NCI-H345 treated with DMSO at 0.1 percent for 48 hours (cell line): Measurements from ENCODE around the gene LACRT.
"Not testable (repeated sequence)": the region's sequence is repeated elsewhere in the genome, so short reads cannot be mapped to it uniquely, and the experiment has no call there.

ENCODE experiments used
- DNase-seq: peaks from one replicate; lab custom pipeline; 2025; ENCODE audit not compliant: unreplicated experiment; lab: John Stamatoyannopoulos, UW

LACRT gene

DNA sequence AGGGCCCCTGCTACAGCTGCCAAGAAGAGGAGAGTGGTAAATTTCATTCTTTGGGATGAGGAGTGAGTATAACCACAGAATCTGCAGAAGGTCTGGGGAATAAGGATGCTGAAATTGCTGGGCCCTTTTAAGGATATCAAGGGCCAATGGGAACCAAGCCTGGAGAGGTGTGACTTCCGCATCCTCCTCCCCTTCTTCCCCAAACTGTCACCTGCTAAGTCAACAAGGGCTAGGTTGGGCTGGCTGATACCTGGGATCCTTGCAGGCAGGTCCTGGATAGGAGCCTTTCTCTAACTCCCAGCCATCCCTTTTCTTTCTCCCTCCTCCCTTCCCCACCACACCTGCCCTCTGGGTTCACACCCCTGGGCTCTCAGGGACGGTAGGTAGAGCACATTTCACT lies at the start of gene LACRT:
Gene LACRT (minus strand): TSS at position 101 of the 400 bp plus-strand sequence. CDS start 54 bp downstream, at position 47.
- no peak for DNase-seq

GRCh38 chr12:54683398-54683797 lies 48.7 kb upstream of the LACRT start:
- DNase-seq: no peak

DNA sequence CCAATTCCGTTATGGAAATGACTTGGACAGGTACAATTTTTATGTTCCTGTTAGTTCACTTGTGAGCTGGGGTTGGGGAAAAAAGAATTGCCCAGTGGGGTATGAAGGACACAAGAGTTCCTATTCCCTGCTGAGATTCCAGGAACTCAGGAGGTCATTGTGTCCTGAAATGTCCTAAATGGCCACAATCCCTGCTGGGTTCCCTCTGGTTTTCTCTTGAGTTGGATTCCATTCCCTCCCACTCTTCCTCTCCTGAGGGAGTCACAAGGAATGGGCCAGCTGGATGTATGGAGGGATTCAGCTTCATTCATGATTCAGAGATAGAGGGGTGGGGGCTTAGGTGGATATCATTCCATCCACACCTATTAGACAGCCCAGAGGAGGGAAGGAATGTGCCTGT lies 48.0 kb upstream of the LACRT start:
- DNase-seq: no peak

GRCh38 chr12:54680374-54680773 lies 45.7 kb upstream of the LACRT start:
- no peak for DNase-seq

DNA sequence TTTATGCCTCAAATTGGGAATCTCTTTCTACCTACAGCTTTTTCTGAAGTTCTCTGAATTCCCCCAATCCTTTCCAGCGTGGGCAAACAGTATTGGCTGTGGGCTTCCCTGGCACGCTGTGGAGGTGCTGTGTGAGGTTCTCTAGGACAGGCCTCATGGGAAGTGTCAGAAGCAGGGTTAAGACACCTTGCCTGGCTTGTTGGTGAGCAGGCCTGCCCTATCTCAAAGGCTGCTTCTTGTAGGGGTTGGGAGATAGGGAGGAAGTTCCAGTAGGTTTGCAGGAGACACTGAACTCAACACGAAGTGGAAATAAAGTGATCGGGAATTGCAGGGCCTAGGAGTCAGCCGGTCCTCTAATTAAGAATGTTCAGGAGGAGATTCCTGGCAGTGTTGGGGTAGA lies 43.4 kb upstream of the LACRT start:
- DNase-seq: no peak

GRCh38 chr12:54667945-54668344 lies 33.2 kb upstream of the LACRT start:
- no peak for DNase-seq

DNA sequence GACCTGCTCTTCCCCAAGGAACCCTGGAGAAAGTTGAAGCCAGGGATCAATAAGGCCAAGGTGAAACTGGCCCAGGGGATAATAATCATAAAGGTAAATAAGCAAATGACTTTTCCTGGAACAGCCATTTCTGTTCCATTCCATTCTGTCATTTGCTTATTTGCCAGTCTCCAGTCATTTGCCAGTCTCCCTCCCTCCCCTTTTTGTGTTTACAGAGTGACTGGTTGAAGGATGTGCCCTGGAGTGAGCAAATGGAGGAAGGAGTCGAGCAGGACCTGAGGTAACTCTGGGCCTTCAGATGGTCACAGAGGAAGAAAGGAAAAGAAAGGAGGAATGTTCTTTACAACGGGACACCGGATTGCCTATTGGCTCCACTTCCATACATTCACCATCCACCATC lies 31.3 kb upstream of the LACRT start:
- DNase-seq: no peak

DNA sequence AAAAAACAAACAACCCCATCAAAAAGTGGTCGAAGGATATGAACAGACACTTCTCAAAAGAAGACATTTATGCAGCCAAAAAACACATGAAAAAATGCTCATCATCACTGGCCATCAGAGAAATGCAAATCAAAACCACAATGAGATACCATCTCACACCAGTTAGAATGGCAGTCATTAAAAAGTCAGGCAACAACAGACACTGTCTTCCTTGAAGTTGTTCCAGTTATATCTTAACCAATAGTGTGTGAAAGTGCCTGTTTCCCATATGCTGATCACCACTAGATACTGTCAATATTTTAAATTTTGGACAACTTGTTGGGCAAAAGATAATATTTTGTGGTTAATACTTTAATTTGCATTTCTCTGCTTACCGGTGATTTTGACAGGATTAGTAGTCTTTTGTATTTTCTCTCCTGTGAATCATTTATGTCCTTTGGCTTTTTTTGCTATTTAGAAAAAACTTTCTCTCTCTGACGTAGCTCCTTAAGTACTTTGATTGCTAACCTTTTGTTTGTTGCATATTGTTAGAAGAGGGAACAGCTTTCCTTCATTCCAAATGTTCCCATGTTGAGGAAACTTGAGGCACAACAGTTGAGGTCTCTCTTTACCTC lies 30.4 kb upstream of the LACRT start:
- DNase-seq: not testable (repeated sequence)

DNA sequence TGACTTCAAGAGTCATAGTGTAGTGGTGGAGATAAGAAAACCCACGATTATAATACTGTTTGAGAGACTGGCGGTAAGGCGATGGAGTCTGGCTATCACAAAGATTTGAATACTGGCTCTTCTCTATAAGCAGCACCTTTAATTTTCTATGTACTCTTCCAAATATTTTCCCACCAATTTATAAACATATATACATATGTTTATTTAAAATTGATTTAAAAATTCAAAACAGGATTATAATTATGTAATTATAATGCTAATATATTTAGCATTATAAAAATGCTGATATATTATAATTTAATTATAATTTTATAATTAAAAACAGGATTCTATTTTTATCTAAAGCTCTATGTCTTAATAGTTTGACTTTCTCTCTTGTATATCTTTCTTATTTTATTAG lies 28.9 kb upstream of the LACRT start:
- no peak for DNase-seq

GRCh38 chr12:54662026-54662425 lies 27.3 kb upstream of the LACRT start:
- DNase-seq: no peak

DNA sequence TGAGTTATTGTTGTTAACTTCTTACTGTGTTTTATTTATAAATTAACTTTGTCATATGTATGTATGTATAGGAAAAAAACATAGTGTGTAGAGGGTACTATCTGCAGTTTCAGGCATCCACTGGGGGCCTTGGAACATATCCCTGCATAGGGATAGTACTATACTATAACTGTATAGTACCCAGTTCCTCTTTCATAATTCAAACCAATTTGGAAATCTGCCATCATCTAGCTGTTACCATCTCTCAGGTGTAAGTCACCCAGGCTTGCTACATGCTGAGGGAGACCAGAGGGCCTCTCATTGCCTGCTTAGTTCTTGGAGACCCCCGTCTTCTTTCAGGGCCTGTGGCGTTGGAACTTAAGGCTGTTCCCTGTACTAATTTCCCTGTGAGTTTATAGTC lies 26.4 kb upstream of the LACRT start:
- no peak for DNase-seq

- DNase-seq: no peak
These were observed 25.7 kb upstream of the LACRT start for GRCh38 chr12:54660320-54660962.

GRCh38 chr12:54658306-54659264 lies 23.9 kb upstream of the LACRT start:
- DNase-seq: no peak

DNA sequence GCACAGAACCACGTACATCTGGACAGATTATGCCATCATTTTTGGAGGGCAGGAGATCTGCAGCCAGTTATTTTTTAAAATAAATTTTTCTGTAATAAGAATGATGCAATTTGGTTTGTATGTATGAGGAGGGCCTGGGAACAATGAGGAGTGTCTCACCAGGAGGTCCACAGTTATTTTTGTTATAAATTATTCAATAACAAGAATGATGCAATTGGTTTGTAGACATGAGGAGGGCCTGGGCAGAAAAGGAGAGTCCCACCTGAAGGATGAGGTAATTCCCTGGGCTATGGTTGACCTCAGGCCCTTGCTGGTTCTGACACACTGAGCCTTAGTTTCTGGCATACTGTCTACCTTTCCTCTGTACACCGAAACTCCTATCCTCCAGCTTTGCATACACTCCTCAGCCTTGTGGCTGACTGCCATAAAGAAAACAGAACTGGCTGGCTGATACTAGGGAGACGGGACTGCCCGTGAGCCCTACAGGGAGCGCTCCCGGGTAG lies 22.5 kb upstream of the LACRT start:
- no peak for DNase-seq

GRCh38 chr12:54654926-54655325 lies 20.2 kb upstream of the LACRT start:
- no peak for DNase-seq

DNA sequence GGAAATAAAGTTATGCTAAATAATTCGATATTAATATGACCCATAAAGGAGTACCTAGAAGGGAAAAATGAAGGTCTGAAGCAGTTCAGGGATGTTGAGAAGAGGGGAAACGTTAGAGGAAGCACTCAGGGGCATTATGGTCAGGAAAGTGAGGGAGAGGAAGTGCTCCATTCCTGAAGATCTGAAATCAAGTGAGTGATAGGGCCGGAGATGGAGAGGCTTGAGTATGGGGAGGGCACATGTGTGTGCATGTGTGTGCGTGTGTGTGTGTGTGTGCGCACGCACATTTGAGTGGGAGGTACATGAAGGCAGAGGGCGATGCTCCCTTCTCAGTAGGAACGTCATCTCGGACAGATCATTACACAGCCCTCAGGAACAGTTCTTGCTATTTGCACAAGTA lies 18.3 kb upstream of the LACRT start:
- no peak for DNase-seq

- no peak for DNase-seq
These were observed 16.2 kb upstream of the LACRT start for GRCh38 chr12:54650889-54651288.

DNA sequence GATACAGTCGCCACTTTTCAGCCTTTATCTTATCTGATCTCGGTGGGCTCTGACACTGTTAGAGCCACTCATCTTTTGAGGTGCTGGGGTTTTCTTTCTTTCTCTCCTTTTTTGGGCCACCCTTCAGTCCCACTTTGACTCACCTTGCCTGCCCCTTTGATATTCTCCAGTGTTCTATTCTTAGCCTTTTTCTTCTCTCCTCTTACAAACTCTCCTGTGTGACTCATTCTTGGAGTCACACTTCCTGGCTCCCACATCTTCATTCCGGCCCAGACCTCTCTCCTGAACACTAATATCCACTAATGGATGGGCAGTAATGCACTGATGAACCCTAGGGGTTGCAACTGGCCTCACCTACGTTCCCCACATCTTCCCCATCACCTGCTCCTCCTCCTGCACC lies 15.7 kb upstream of the LACRT start:
- DNase-seq: no peak

- no peak for DNase-seq
These were observed 15.1 kb upstream of the LACRT start for GRCh38 chr12:54649825-54650224.

DNA sequence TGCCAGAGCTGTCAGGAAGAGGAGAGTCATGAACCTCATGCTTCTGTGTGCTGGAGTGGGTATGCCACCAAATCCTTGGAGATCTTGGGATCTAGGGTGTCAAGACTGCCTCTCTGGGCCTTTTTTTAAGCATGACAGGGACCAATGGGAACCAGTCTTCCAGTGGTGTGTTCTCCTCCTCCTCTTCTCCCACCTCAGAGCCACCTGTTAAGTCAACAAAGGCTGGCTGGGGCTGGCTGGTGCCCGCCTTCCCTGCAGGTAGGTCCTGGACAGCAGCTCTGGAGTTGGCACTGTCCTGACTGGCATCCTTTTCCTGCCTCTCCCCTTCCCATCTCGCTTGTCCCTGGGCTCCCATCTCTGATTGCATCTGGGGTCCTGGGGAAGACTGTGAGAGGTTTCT lies 13.6 kb upstream of the LACRT start, which contains the start of gene DCD:
Gene DCD (minus strand): TSS at position 101 of the 400 bp plus-strand sequence. CDS start 62 bp downstream, at position 39.
- no peak for DNase-seq

GRCh38 chr12:54641554-54641953 lies 6.9 kb upstream of the LACRT start:
- DNase-seq: no peak

DNA sequence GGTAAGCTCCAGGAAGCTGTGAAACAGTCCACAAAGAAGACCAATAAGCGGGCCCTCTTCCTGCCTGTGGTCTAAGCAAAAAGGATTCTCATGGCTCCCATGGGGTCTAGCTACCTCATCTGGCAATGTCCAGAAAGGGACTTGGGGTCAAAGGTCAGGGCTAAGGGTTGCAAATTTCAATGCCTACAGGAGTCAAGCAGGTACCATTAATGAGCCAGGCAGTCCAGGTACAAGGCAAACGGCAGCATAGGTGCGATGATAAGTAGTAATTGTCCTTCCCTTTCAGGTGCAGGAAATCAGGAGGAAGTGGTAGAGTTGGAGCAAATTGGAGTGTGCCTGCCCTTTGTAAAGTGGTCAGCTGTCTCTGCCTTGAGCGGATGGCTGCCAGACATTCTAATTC lies 6.4 kb upstream of the LACRT start:
- no peak for DNase-seq
